Activated CD8-positive, alpha-beta memory T cell treated with anti-CD3 and anti-CD28 coated beads for 1 hour (primary cell): ENCODE data around the gene COL4A3.
"Not testable (repeated sequence)": the region's sequence is repeated elsewhere in the genome, so short reads cannot be mapped to it uniquely, and the experiment has no call there.

Experiments
- DNase-seq, 2 donors: peaks; one replicate each; pipeline ENCODE4 v3.0.0-alpha.2; 2020; ENCODE audit warnings: low read depth in 1 of 2; ENCODE audit errors: extremely low read depth in 1 of 2

COL4A3 gene

DNA sequence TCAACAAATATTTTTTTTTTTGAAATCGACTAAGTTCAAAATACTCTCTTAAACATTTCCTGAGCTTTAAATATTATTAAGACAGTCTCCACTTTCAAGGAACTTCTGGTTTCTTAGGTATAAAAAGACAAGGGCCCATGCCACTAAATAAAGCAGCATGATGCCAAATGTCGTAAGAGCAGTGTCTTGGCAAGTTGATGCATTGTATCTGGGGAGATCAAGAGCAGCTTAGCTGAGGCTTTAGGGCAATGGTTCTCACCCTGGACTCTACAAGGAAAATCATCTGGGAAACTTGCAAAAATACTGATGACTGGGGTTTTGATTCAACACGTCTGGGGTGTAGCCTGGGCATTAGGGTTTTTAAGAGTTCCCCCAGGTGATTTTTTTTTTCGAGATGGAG, 41.3 kb downstream of the COL4A3 start:
- DNase-seq, result no peak

GRCh38 chr2:227206406-227206805, 42.0 kb downstream of the COL4A3 start:
- DNase-seq, result no peak

DNA sequence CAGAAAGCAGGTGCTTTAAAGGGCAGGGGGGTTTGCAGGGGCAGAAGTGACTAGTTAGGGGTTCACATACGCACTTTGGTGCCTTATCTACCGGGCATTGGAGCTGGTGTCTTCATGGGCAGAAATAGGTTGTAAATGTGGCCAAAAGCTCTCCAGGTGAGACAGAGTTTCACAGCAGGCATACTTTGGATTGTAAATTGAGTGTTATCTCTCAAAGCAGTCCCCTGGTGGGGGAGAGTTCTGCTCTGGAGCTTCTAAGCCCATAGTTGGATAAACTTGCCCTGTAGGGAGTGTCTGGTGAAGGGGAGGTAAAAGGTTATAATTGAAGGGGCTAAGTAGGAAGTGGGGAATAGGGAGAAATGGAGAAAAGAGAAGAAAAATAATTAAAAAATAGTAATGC, 43.1 kb downstream of the COL4A3 start:
- no peak for DNase-seq

- no peak for DNase-seq
Observed at GRCh38 chr2:227214622-227215041, 50.2 kb downstream of the COL4A3 start.

DNA sequence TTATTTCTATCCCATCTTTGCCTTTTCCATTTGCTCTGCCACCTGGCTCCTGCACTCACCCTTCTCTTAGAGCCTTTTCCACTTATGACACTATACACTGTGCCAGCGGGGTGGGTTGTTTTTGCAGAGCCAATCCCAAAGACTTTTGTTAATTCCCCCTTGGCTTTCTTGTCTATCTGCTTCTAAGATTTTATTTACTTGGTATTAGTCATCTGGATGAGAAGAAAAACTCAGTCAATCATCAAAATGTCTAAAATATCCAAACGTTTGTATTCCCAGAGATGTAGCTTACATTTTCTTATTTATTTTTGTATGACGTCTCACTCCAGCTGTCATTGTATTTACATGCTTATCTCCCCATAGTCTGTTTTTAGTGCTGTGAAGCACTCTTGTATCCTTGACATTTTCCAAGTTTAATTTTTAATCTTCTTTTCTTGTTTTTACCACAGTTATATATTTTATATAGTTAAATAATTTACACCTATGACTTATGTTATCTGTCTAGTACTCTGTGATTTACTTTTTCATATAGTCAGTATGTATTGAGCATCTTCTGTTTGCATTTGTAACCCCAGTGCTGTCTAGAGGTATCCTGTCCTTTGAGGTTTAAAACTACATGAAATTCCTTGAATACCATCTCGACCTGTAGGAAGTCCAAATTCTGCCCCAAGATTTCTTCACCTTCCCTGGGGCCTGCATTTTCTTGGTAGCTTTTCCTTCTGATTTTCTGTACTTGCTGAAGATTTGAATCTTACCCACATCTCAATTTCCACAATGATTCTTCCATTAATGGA, 55.1 kb downstream of the COL4A3 start:
- no peak for DNase-seq

GRCh38 chr2:227221120-227221519, 56.7 kb downstream of the COL4A3 start:
- no peak for DNase-seq

DNA sequence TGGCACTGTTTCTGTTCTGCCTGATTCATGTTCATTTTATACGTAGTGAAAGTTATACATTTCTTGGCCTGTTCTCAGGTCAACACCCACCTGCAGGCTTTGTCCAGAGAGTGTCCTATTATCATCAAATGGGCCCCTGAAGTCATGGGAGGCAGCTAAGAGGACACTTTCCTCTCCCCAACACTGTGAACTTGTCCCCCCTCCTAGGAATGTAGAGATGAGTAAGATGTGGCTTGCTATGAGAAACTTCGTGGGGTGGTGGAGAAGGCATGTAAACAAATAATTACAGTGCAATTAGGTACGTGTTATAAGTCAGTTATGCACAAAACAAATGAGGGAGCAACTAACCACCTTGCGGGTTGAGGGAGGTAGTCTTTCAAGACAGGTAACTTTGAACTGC, 57.9 kb downstream of the COL4A3 start:
- no peak for DNase-seq

DNA sequence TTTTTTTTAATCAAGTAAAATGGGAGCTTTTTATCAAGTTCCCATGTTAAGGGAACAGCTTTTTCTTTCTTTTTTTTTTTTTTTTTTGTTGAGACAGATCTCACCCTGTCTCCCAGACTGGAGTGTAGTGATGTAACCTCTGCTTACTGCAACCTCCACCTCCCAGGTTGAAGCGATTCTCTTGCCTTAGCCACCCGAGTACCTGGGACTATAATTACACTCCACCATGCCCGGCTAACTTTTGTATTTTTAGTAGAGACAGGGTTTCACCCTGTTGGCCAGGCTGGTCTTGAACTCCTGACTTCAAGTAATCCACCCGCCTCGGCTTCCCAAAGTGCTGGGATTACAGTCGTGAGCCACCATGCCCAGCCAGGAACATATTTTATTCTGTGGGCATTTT, 61.2 kb downstream of the COL4A3 start:
- not testable (repeated sequence) for DNase-seq

- no peak for DNase-seq
Observed at GRCh38 chr2:227228061-227228667, 63.7 kb downstream of the COL4A3 start.

DNA sequence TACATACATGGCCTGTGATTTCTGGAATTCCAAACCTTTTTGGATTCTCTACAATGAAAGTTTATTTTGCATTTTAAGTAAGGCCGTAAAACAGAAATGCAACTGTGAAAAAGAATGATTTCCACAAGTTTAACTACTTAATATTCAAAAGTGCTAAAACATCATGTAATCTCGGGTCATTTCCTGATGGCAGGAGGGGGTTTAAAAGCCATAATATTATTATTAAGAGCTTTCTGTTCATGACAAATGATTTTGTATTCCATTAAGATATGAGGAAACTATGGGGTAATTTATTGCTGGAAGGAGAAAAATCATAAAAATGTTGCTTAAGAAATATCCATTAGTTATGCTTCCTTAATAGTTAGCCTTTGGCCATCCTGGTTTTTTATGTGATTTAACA, 65.7 kb downstream of the COL4A3 start:
- DNase-seq, result no peak

DNA sequence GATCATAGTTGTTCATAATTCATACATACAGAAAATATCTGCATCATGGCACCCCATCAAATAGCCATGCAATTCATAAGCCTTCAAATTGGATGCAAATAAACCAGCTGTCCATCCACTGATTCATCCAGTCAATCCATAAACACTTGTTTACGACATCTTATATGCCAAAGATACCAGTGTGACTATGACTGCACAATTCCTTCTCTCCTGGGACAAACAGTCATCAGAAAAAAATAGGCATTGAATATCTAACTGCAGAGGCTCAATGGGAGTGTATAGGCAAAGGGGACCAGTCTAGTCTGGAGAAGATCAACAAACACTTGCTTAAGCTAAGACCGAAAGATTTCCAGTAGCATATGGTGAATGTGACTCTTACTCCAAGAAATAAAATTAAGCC, 70.0 kb downstream of the COL4A3 start:
- DNase-seq, result no peak

- no peak for DNase-seq
Observed at GRCh38 chr2:227237786-227238185, 73.4 kb downstream of the COL4A3 start.

DNA sequence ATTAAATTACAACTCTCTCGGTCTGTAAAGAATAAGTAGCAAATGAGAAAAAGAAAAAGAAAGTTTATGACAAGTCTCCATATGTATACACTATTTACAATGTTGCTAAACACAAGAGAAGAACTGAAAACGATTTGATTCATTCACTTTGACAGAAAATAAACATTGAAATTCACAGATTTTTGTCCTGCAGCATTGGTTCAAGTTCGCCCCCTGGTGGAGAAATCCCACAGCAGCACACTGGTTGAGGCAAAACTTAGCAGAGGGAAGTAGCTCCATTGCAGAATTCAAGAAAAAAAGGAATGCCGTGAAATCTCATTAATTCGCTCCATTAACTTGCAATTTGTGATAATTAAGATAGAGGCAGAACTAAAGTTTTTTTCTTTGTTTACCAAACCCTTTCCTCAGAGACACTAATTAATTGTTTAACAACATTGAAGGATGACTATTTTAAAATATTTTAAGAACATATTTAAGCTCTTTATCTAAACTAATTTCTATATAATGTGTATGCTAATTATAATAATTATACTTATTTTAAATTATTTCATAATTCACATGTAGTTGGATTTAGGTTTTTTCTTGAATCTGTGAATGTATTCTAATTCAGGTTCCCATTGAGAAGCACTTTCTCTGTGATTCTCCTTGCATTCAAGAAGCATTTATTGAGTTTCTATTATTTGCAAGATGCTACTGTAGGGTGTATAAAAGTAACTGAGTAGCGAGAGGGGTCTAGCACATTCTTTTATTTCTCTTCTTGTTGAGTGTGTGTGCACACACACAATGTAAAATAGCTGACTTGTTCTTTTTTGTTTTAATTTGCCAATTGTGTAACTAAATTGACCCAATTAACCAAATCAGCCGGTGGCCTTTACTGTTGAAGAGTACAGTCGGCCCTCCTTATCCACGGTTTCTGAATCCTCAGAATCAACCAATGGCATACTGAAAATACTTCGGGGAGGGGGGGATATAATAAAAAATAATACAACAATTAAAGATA, 74.1 kb downstream of the COL4A3 start:
- peak in 1 of 2 donors; percentile 40 for DNase-seq

DNA sequence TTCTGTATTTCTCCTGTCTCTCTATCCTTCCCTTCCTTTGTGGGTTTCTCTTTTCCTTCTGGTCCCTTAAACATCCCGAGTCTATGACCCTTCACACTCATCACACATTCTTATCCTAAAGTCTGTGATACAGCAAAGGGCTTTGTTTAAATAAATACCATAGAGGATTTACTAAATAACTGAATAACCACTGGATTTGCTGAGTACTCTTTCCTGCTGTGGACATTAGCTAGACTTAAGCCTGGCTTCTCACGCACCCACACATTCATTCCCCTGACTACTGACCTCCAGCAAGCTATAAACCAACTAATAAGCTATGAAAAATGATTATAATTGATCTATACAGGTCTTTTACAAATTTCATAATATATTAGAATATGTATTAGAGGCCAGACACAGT, 76.6 kb downstream of the COL4A3 start:
- DNase-seq, result no peak

DNA sequence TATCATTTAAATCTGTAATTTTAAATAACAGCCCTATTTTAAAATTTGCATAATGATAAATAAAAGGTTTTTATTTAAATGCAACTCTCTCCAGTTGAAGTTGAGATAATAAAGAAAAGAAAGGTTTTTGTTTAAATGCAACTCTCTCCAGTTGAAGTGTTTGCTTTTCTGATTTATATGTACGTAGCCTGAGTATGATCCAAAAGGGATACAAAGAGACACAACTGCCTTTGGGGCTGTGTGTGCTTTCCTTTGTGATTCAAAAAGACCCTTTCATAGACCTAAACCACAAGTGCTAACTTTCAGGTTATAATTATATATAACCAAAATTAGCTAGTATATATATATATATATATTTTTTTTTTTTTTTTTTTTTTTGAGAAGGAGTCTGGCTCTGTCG, 84.5 kb downstream of the COL4A3 start:
- no peak for DNase-seq

DNA sequence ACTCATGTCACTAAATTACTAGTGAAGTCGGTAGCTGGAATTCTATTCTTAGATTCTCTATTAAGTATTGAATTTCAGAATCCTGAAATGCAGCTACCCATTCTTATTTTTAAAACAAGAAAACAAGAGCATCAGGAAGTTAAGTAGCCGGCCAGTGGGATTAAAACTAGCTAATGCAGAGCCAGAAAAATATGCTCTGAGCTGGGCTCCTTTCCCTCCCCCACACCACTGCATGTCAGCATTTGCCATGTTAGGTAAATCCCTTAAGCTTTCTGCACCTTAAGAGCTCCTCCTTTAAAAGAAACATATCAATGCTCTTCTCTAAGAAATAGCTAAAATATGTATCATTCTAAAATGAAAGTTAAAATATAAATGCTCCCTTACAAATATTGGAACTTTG, 88.4 kb downstream of the COL4A3 start:
- DNase-seq, result no peak

GRCh38 chr2:227256605-227257004, 92.2 kb downstream of the COL4A3 start:
- DNase-seq, result no peak

- no peak for DNase-seq
Observed at GRCh38 chr2:227257820-227258219, 93.4 kb downstream of the COL4A3 start.

- no peak for DNase-seq
Observed at GRCh38 chr2:227260041-227260440, 95.6 kb downstream of the COL4A3 start.

DNA sequence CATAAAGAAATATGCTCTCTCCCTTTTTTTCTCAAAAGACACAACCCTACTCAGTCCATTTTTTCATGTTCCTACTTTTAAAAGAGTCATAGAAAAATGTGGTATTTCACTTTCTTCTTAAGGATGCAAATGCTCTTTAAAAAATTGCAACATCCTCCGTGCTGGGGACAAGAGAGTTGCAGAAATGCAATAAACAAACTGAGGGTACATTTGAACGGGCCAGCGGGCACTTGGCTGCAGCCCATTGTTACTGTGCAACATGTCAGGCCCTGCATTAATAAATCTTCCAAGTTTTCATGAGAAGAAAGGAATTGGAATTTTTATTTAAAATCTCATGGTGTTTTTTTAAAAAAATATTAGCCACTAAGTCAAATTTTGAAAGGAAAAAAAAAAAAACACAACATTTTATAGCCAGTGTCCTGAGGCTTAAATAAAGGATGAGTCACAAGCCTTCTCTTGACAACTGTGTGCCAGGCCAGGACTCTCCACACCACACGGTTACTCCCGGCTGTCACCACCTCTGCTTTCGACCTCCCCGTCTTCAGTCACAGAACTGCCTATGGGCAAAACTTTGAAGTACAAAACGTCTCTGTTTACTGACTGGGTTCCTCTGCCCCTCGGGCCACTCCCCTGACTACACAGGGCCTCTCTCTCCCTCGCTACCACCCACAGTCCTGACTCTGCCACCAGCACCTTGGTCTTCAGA, 103.1 kb downstream of the COL4A3 start:
- DNase-seq, result no peak

DNA sequence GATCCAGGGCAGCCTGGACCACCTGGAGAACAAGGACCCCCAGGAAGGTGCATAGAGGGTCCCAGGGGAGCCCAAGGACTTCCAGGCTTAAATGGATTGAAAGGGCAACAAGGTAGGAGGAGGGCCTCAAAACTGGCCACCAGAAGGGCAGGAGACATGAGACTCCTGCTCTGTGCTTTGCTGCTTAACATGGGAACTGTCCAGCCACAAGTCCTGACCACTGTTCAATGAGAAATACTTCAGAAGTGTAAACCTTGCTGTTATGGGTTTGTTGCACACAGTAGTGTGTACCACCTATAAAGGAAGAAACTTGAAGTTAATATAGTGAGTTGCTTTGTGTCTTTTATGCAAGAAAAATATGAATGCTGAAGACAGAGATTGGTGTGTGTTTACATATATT, 116.5 kb downstream of the COL4A3 start:
- no peak for DNase-seq
